Measurements from ENCODE around the gene P2RY11. TPM values are rescaled to one million over a fixed set of nuclear protein-coding genes. Genes with fewer than 3 reads are reported as not detected.

The P2RY11 gene
- total RNA-seq, 1 experiment from 2014 or later = 43.1 TPM

DNA sequence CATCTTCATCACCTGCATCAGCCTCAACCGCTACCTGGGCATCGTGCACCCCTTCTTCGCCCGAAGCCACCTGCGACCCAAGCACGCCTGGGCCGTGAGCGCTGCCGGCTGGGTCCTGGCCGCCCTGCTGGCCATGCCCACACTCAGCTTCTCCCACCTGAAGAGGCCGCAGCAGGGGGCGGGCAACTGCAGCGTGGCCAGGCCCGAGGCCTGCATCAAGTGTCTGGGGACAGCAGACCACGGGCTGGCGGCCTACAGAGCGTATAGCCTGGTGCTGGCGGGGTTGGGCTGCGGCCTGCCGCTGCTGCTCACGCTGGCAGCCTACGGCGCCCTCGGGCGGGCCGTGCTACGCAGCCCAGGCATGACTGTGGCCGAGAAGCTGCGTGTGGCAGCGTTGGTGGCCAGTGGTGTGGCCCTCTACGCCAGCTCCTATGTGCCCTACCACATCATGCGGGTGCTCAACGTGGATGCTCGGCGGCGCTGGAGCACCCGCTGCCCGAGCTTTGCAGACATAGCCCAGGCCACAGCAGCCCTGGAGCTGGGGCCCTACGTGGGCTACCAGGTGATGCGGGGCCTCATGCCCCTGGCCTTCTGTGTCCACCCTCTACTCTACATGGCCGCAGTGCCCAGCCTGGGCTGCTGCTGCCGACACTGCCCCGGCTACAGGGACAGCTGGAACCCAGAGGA, 2.6 kb downstream of the P2RY11 start:
- Mint-ChIP-seq H3K9me3 (ENCODE audit: unreplicated experiment) (no peaks in the 10 kb centered on the region), H3K36me3 (ENCODE audit: insufficient read depth, unreplicated experiment) (peaks cover 97% of the 10 kb centered on the region), H3K4me3 (ENCODE audit: unreplicated experiment) (no peak overlapping the region), H3K27ac (ENCODE audit: low read depth, unreplicated experiment) (peak overlapping the region; percentile 25), H3K4me1 (ENCODE audit: insufficient read depth, unreplicated experiment) (peaks cover 10% of the 10 kb centered on the region), H3K27me3 (ENCODE audit: insufficient read depth, unreplicated experiment) (no peaks in the 10 kb centered on the region)
- POLR2A ChIA-PET = interaction anchor here (1.4 to 2.9 kb wide), 5 partner anchors 7 to 137 kb away, joined by 5 to 24 read pairs (median 7); partner anchors contain the start of genes ANGPTL6, MRPL4 and PPAN
- CTCF ChIA-PET = interaction anchor here (0.6 to 0.8 kb wide), 2 partner anchors 14 to 268 kb away, joined by 3 read pairs; no protein-coding TSS in a partner anchor
- DNase-seq (ENCODE audit: unreplicated experiment) = no peak
- intact Hi-C loops (cut with micrococcal nuclease) = loop anchor here (5.0 kb wide), 1 partner anchor 182 kb away; no protein-coding TSS in a partner anchor
- TF ChIP-seq, protein P1, sequence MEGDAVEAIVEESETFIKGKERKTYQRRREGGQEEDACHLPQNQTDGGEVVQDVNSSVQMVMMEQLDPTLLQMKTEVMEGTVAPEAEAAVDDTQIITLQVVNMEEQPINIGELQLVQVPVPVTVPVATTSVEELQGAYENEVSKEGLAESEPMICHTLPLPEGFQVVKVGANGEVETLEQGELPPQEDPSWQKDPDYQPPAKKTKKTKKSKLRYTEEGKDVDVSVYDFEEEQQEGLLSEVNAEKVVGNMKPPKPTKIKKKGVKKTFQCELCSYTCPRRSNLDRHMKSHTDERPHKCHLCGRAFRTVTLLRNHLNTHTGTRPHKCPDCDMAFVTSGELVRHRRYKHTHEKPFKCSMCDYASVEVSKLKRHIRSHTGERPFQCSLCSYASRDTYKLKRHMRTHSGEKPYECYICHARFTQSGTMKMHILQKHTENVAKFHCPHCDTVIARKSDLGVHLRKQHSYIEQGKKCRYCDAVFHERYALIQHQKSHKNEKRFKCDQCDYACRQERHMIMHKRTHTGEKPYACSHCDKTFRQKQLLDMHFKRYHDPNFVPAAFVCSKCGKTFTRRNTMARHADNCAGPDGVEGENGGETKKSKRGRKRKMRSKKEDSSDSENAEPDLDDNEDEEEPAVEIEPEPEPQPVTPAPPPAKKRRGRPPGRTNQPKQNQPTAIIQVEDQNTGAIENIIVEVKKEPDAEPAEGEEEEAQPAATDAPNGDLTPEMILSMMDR (IDR thresholded peaks at IDR 0.05; ENCODE audit: unreplicated experiment) = no peak
- no TSS peak for BruUV-seq (replicated peaks)

DNA sequence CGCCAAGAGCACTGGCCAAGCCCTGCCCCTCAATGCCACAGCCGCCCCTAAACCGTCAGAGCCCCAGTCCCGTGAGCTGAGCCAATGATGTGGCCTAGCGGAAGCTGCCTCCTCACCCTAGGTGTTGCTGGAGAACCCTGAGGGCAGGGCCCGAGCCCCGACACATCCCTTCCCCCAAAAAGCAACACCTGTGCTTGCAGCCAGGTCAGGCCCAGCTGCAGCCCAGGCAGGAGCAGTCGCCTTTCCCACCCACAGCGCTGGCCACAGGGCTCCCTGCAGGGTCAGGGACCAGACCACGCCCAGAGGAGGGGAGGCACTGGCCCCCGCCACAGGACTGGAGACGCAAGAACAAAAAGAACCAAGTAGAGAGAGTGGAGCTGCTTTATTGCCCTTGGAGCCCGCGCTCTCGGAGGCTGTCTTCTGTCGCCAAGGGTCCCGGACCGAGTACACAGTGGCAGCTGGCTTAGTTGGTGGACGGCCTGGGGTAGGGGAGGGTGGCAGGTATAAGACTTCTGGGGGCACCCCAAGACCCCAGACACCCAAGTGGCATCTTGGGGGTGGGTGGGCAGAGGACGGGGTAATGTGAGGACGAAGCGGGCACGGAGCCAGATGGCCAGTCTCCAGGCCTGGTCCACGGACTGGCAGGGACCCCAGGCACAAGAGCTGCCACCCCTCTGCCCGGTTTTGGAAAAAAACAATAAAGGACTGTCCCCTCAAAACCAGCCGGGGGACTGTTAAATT, 3.3 kb downstream of the P2RY11 start:
- Mint-ChIP-seq H3K4me1 (ENCODE audit: insufficient read depth, unreplicated experiment) (peaks cover 10% of the 10 kb centered on the region), H3K36me3 (ENCODE audit: insufficient read depth, unreplicated experiment) (peaks cover 90% of the 10 kb centered on the region), H3K4me3 (ENCODE audit: unreplicated experiment) (no peak overlapping the region), H3K9me3 (ENCODE audit: unreplicated experiment) (no peaks in the 10 kb centered on the region), H3K27ac (ENCODE audit: low read depth, unreplicated experiment) (peak overlapping the region; percentile 25), H3K27me3 (ENCODE audit: insufficient read depth, unreplicated experiment) (no peaks in the 10 kb centered on the region)
- TF ChIP-seq, protein P1 (IDR thresholded peaks at IDR 0.05; ENCODE audit: unreplicated experiment) = no peak
- ChIA-PET POLR2A (interaction anchor here (1.3 to 2.9 kb wide), 6 partner anchors 8 to 137 kb away, joined by 3 to 24 read pairs (median 7); partner anchors contain the start of genes ANGPTL6, MRPL4 and PPAN), CTCF (interaction anchor here (0.6 to 0.8 kb wide), 2 partner anchors 15 to 267 kb away, joined by 3 read pairs; no protein-coding TSS in a partner anchor)
- BruUV-seq (replicated peaks) = no TSS peak
- peak; percentile 42 for DNase-seq (ENCODE audit: unreplicated experiment)
- intact Hi-C loops (cut with micrococcal nuclease) = loop anchor here (5.0 kb wide), 1 partner anchor 183 kb away; no protein-coding TSS in a partner anchor

DNA sequence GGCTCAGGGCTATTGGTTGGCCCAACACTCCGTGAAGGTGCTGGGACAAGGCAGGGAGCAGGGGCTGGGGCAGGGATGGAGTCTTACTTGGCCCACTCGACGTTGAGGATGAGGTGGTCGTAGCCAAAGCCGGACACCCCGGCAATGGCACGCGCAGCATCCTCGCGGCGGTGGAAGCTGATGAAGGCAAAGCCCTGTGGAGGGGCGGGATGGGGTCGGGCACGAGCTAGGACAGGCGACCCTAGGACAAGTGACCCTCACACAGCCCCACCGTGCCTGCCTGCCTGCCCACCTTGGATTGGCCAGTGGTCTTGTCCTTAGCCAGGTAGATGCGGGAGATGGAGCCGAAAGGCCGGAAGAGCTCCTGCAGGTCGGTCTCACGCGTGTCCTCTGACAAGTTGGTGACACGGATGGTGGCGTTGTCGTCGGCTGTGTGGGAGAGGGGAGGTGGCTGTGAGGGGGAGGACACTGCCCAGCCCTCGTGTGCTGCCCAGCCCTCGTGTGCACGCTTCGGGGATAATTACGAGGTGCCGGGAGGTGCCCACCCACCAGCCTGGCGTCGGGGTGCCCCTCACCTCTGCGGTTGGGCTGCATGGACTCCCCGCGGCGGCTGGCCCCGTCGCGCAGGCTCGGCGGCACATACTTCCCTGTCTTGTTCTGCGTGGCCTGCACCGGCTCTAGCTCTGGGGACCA, 4.0 kb downstream of the P2RY11 start:
- Mint-ChIP-seq H3K9me3 (ENCODE audit: unreplicated experiment) (no peaks in the 10 kb centered on the region), H3K4me1 (ENCODE audit: insufficient read depth, unreplicated experiment) (peaks cover 10% of the 10 kb centered on the region), H3K27ac (ENCODE audit: low read depth, unreplicated experiment) (no peak overlapping the region), H3K4me3 (ENCODE audit: unreplicated experiment) (no peak overlapping the region), H3K27me3 (ENCODE audit: insufficient read depth, unreplicated experiment) (no peaks in the 10 kb centered on the region), H3K36me3 (ENCODE audit: insufficient read depth, unreplicated experiment) (peaks cover 83% of the 10 kb centered on the region)
- ChIA-PET POLR2A (interaction anchor here (1.3 to 2.9 kb wide), 4 partner anchors 9 to 136 kb away, joined by 3 to 24 read pairs (median 10); partner anchors contain the start of genes MRPL4 and PPAN), CTCF (interaction anchor here (1.8 kb wide), 1 partner anchor 19 kb away, joined by 4 read pairs; no protein-coding TSS in a partner anchor)
- intact Hi-C loops (cut with micrococcal nuclease) = no loop called here
- DNase-seq (ENCODE audit: unreplicated experiment) = peak; percentile 27
- TF ChIP-seq, protein P1 (IDR thresholded peaks at IDR 0.05; ENCODE audit: unreplicated experiment) = no peak
- BruUV-seq (replicated peaks) = no TSS peak
